ENCODE results near the gene AOPEP.
"Not testable (repeated sequence)": the region's sequence is repeated elsewhere in the genome, so short reads cannot be mapped to it uniquely, and the experiment has no call there.

AOPEP gene

GRCh38 chr9:94837404-94837803 is 110.9 kb downstream of the AOPEP start:
- WGBS, 2 experiments, result 66 to 76% methylated on average over 5 of the region's 5 CpGs
- Histone ChIP-seq H3K27ac (ENCODE audit: insufficient read depth, low read depth, low read length, poor library complexity, severe bottlenecking) (no peak overlapping the region), H3K4me3 (ENCODE audit: insufficient read depth, low read depth, low read length) (no peak overlapping the region), H3K27me3 (ENCODE audit: control insufficient read depth, insufficient read depth, low read length, poor library complexity, severe bottlenecking) (no peaks in the 10 kb centered on the region), H3K36me3 (ENCODE audit: control insufficient read depth, insufficient read depth, low read length) (no peaks in the 10 kb centered on the region), H3K4me1 (ENCODE audit: control insufficient read depth, insufficient read depth, low read length) (no peaks in the 10 kb centered on the region), H3K9me3 (ENCODE audit: control insufficient read depth, low read length) (no peaks in the 10 kb centered on the region)

- no CpG with 5 or more reads among the region's 1 CpG for WGBS, 2 experiments
- Histone ChIP-seq H3K27me3 (ENCODE audit: control insufficient read depth, insufficient read depth, low read length, poor library complexity, severe bottlenecking) (no peaks in the 10 kb centered on the region), H3K27ac (ENCODE audit: insufficient read depth, low read depth, low read length, poor library complexity, severe bottlenecking) (no peak overlapping the region), H3K9me3 (ENCODE audit: control insufficient read depth, low read length) (no peaks in the 10 kb centered on the region), H3K4me3 (ENCODE audit: insufficient read depth, low read depth, low read length) (no peak overlapping the region), H3K36me3 (ENCODE audit: control insufficient read depth, insufficient read depth, low read length) (no peaks in the 10 kb centered on the region), H3K4me1 (ENCODE audit: control insufficient read depth, insufficient read depth, low read length) (no peaks in the 10 kb centered on the region)
Measured at GRCh38 chr9:94839398-94839797, 112.9 kb downstream of the AOPEP start.

GRCh38 chr9:94840738-94841137 is 114.2 kb downstream of the AOPEP start:
- no peaks in the 10 kb centered on the region for H3K9me3 ChIP-seq (ENCODE audit: control insufficient read depth, low read length)
- no peaks in the 10 kb centered on the region for H3K4me1 ChIP-seq (ENCODE audit: control insufficient read depth, insufficient read depth, low read length)
- H3K27me3 ChIP-seq (ENCODE audit: control insufficient read depth, insufficient read depth, low read length, poor library complexity, severe bottlenecking), result no peaks in the 10 kb centered on the region
- H3K4me3 ChIP-seq (ENCODE audit: insufficient read depth, low read depth, low read length), result no peak overlapping the region
- no peaks in the 10 kb centered on the region for H3K36me3 ChIP-seq (ENCODE audit: control insufficient read depth, insufficient read depth, low read length)
- H3K27ac ChIP-seq (ENCODE audit: insufficient read depth, low read depth, low read length, poor library complexity, severe bottlenecking), result no peak overlapping the region

GRCh38 chr9:94843134-94843533 is 116.6 kb downstream of the AOPEP start:
- Histone ChIP-seq H3K27ac (ENCODE audit: insufficient read depth, low read depth, low read length, poor library complexity, severe bottlenecking) (no peak overlapping the region), H3K27me3 (ENCODE audit: control insufficient read depth, insufficient read depth, low read length, poor library complexity, severe bottlenecking) (no peaks in the 10 kb centered on the region), H3K9me3 (ENCODE audit: control insufficient read depth, low read length) (no peaks in the 10 kb centered on the region), H3K36me3 (ENCODE audit: control insufficient read depth, insufficient read depth, low read length) (no peaks in the 10 kb centered on the region), H3K4me1 (ENCODE audit: control insufficient read depth, insufficient read depth, low read length) (no peaks in the 10 kb centered on the region), H3K4me3 (ENCODE audit: insufficient read depth, low read depth, low read length) (no peak overlapping the region)
- WGBS, 2 experiments, result 67 to 71% methylated on average over 4 of the region's 4 CpGs

GRCh38 chr9:94846739-94847138 is 120.2 kb downstream of the AOPEP start:
- H3K36me3 ChIP-seq (ENCODE audit: control insufficient read depth, insufficient read depth, low read length), result no peaks in the 10 kb centered on the region
- WGBS, 2 experiments, result 92 to 96% methylated on average over 3 of the region's 3 CpGs
- H3K4me1 ChIP-seq (ENCODE audit: control insufficient read depth, insufficient read depth, low read length), result no peaks in the 10 kb centered on the region
- H3K4me3 ChIP-seq (ENCODE audit: insufficient read depth, low read depth, low read length), result no peak overlapping the region
- no peak overlapping the region for H3K27ac ChIP-seq (ENCODE audit: insufficient read depth, low read depth, low read length, poor library complexity, severe bottlenecking)
- no peaks in the 10 kb centered on the region for H3K27me3 ChIP-seq (ENCODE audit: control insufficient read depth, insufficient read depth, low read length, poor library complexity, severe bottlenecking)
- no peaks in the 10 kb centered on the region for H3K9me3 ChIP-seq (ENCODE audit: control insufficient read depth, low read length)

- Histone ChIP-seq H3K27ac (ENCODE audit: insufficient read depth, low read depth, low read length, poor library complexity, severe bottlenecking) (no peak overlapping the region), H3K4me1 (ENCODE audit: control insufficient read depth, insufficient read depth, low read length) (no peaks in the 10 kb centered on the region), H3K4me3 (ENCODE audit: insufficient read depth, low read depth, low read length) (no peak overlapping the region), H3K9me3 (ENCODE audit: control insufficient read depth, low read length) (no peaks in the 10 kb centered on the region), H3K27me3 (ENCODE audit: control insufficient read depth, insufficient read depth, low read length, poor library complexity, severe bottlenecking) (no peaks in the 10 kb centered on the region), H3K36me3 (ENCODE audit: control insufficient read depth, insufficient read depth, low read length) (no peaks in the 10 kb centered on the region)
- 98% methylated on average over 3 of the region's 3 CpGs for WGBS, 2 experiments
Measured at GRCh38 chr9:94847486-94847885, 121.0 kb downstream of the AOPEP start.

GRCh38 chr9:94848791-94849190 is 122.3 kb downstream of the AOPEP start:
- H3K27ac ChIP-seq (ENCODE audit: insufficient read depth, low read depth, low read length, poor library complexity, severe bottlenecking), result not testable (repeated sequence)

GRCh38 chr9:94850540-94851434 is 124.3 kb downstream of the AOPEP start:
- no peaks in the 10 kb centered on the region for H3K9me3 ChIP-seq (ENCODE audit: control insufficient read depth, low read length)
- no peak overlapping the region for H3K4me3 ChIP-seq (ENCODE audit: insufficient read depth, low read depth, low read length)
- H3K36me3 ChIP-seq (ENCODE audit: control insufficient read depth, insufficient read depth, low read length), result no peaks in the 10 kb centered on the region
- H3K27ac ChIP-seq (ENCODE audit: insufficient read depth, low read depth, low read length, poor library complexity, severe bottlenecking), result no peak overlapping the region
- H3K4me1 ChIP-seq (ENCODE audit: control insufficient read depth, insufficient read depth, low read length), result no peaks in the 10 kb centered on the region
- WGBS, 2 experiments, result 94% methylated on average over 14 of the region's 14 CpGs
- no peaks in the 10 kb centered on the region for H3K27me3 ChIP-seq (ENCODE audit: control insufficient read depth, insufficient read depth, low read length, poor library complexity, severe bottlenecking)

More at GRCh38 chr9:94848791-94849190, 122.3 kb downstream of the AOPEP start:
- 94 to 97% methylated on average over 10 of the region's 10 CpGs for WGBS, 2 experiments
- H3K9me3 ChIP-seq (ENCODE audit: control insufficient read depth, low read length); H3K36me3 ChIP-seq (ENCODE audit: control insufficient read depth, insufficient read depth, low read length); H3K4me1 ChIP-seq (ENCODE audit: control insufficient read depth, insufficient read depth, low read length); H3K4me3 ChIP-seq (ENCODE audit: insufficient read depth, low read depth, low read length); H3K27me3 ChIP-seq (ENCODE audit: control insufficient read depth, insufficient read depth, low read length, poor library complexity, severe bottlenecking): not testable (repeated sequence)

GRCh38 chr9:94851467-94851866 is 125.0 kb downstream of the AOPEP start:
- Histone ChIP-seq H3K27ac (ENCODE audit: insufficient read depth, low read depth, low read length, poor library complexity, severe bottlenecking) (no peak overlapping the region), H3K27me3 (ENCODE audit: control insufficient read depth, insufficient read depth, low read length, poor library complexity, severe bottlenecking) (no peaks in the 10 kb centered on the region), H3K9me3 (ENCODE audit: control insufficient read depth, low read length) (no peaks in the 10 kb centered on the region), H3K4me3 (ENCODE audit: insufficient read depth, low read depth, low read length) (no peak overlapping the region), H3K4me1 (ENCODE audit: control insufficient read depth, insufficient read depth, low read length) (no peaks in the 10 kb centered on the region), H3K36me3 (ENCODE audit: control insufficient read depth, insufficient read depth, low read length) (no peaks in the 10 kb centered on the region)
- 88 to 96% methylated on average over 4 of the region's 4 CpGs for WGBS, 2 experiments

- 94 to 96% methylated on average over 5 of the region's 5 CpGs for WGBS, 2 experiments
Measured at GRCh38 chr9:94851892-94852291, 125.4 kb downstream of the AOPEP start.

More at GRCh38 chr9:94851892-94852291, 125.4 kb downstream of the AOPEP start:
- H3K27me3 ChIP-seq (ENCODE audit: control insufficient read depth, insufficient read depth, low read length, poor library complexity, severe bottlenecking), result no peaks in the 10 kb centered on the region
- no peak overlapping the region for H3K4me3 ChIP-seq (ENCODE audit: insufficient read depth, low read depth, low read length)
- H3K36me3 ChIP-seq (ENCODE audit: control insufficient read depth, insufficient read depth, low read length), result no peaks in the 10 kb centered on the region
- no peak overlapping the region for H3K27ac ChIP-seq (ENCODE audit: insufficient read depth, low read depth, low read length, poor library complexity, severe bottlenecking)
- no peaks in the 10 kb centered on the region for H3K9me3 ChIP-seq (ENCODE audit: control insufficient read depth, low read length)
- H3K4me1 ChIP-seq (ENCODE audit: control insufficient read depth, insufficient read depth, low read length), result no peaks in the 10 kb centered on the region
